CD4-positive, alpha-beta T cell treated with Interleukin-6 at 100 ng/mL for 8 hours (primary cell): ENCODE results near the gene LASP1.
"Not testable (repeated sequence)": the region's sequence is repeated elsewhere in the genome, so short reads cannot be mapped to it uniquely, and the experiment has no call there.

Experiments used
- DNase-seq: peaks from one replicate; pipeline ENCODE4 v3.0.0-alpha.2; 2020; ENCODE audit warnings: mixed read lengths, low spot score

The LASP1 gene

DNA sequence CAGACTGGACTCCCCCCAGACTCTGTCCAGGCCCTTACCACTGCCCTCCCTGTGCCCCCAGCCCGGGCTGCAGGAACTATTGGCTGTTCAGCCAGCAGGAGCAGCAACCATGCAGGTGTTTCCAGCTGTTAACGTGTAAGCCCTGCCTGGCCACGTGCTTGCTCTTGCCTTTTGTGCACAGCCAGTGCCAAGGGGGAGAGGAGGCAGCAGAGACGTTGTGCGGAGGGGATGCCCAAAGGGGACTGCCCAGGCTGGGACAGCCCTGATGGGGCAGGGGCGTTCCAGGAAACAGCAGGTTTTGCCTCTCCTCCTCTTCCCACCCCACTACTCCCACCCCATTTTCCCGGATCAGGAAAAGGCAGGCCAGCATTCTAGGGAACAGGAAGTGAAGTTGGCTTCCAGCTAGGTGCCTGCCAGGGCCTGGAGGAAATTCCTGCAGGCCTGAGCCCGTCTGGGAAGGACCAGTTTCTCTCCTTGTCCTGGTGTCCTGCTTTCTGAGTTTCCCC lies 38.9 kb downstream of the LASP1 start:
- no peak for DNase-seq

DNA sequence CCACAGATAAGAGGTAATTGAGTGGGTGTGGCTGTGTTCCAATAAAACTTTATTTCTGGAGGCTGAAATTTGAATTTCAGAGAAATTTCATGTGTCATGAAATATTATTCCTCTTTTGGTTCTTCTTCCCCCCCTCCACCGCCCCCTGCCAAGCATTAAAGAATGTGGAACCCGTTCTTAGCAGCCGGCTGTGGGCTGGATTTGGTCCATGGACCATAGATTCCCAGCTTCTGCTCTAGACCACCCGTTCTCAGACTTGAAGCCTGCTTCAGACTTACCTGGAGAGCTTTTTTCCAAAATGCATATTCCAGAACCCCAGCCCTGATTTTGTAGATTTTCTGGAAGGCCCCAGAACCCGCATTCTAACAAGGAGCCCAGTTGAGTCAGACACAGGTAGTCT lies 40.5 kb downstream of the LASP1 start:
- DNase-seq = no peak

DNA sequence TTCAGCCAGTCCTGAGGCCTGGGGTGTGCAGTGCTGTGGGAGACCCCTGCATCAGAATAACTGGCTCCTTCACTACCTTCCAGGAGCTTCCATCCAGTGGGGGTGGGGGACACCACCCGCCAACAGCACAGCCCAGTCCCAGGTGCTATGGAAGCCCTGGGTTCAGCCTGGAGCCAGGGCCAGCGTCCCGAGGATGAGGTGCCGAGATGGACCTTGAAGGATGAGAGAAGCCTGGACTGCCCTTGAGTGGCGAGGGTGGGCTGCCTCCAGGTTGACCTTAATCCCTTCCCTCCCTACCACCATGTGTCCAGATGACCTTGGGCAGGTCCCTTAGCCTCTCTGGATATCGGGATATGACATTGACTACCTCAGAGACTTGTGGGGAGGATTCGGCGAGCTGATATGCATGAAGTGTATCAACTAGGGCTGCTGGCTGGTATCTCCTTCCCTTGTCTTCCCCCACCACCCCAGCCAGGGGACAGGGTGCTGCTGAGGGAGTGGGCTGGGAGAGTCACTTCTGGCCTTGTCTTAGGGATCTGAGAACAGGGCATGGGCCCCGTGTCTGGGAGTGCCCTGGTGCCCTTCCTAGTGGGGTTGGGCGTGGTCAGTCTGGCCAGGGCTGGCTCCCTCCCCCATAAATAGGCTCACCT lies 41.3 kb downstream of the LASP1 start:
- DNase-seq = no peak

DNA sequence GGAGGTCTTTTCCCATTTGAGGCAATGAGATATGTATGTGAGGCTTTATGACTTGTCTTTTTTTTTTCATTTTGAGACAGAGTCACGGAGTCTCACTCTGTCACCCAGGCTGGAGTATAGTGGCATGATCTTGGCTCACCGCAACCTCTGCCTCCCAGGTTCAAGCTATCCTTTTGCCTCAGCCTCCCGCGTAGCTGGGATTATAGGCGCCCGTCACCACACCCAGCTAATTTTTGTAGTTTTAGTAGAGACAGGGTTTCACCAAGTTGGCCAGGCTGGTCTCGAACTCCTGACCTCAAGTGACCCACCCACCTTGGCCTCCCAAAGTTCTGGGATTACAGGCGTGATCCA lies 41.8 kb downstream of the LASP1 start:
- not testable (repeated sequence) for DNase-seq

DNA sequence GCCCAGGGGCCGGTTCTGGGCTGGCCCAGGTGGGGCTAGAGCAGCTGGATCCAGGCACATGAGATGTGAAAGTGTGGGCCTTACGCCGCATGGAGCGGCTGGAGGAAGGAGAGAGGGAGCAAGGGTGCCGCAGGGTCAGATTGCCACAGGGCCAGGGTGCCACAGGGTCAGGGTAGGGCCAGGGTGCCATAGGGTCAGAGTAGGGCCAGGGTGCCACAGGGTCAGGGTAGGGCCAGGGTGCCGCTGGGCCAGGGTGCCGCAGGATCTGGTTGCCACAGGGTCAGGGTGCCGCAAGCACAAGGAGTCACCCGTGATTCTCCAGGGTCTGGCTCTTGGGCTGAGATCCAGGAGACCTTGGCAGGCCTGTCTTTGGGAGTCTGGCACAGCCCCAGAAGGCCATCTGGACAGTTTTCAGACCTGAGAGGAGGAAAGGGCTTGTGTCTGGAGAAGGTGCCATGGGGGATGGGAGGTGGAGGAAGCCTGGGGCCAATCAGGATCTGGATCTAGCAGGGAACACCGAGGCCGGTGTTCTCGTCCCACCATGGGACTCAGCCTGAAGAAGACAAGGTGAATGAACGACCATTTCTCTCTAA lies 42.5 kb downstream of the LASP1 start:
- DNase-seq = no peak

DNA sequence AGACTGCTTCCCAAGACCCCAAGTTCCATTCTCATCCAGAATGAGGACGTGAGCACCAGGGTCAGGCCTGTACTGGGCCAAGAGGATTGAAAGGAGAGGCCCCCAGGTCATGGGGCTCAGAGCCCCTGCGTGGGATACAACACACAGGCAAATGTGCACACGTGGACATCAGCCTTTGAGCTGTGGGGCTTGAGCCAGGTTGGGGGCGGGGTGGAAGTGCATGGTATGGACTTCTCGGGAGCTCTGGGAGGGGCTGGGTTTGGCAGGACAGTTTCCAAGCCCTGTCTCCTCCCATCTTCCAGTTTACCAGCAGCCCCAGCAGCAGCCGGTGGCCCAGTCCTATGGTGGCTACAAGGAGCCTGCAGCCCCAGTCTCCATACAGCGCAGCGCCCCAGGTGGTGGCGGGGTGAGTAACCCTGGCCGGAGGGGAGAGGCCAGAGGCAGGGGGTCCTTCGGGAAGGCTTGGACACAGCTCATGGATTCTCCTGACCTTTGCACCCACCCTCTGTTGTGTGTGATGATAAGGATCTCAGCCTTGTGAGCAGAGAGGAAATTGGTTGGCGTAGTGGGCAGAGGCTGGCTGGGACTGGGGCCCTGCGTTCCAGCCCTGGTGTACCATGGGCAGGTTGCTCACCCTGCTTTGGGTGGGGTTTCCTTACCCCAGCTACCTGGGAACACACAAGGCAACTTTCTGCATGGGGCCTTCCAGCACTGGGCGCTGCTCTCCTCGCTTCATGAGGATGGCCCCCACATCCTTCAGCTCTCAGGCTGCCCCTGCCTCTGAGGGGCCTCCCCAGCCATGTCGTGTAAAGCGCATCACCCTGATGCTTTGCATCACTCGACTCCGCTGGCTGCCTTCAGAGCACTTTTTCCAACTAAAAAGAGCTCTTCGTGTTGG lies 45.1 kb downstream of the LASP1 start:
- no peak for DNase-seq

DNA sequence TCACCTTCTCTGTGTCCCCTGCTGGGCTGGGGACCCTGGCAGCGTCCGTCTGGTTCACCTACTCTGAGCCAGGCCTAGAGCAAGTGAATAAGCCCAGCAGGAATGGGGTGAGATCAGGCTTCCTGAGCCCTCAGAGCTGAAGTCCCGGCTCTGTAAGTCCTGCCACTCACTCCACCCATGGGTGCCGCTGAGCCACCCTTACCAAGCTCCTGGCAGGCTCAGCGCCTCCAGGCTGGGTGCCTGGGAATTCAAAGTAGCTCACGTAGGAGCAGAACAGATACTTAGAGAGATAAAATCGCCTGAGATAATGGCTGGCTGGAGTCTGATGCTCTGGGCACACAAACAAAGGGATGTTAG lies 45.8 kb downstream of the LASP1 start:
- DNase-seq = no peak

DNA sequence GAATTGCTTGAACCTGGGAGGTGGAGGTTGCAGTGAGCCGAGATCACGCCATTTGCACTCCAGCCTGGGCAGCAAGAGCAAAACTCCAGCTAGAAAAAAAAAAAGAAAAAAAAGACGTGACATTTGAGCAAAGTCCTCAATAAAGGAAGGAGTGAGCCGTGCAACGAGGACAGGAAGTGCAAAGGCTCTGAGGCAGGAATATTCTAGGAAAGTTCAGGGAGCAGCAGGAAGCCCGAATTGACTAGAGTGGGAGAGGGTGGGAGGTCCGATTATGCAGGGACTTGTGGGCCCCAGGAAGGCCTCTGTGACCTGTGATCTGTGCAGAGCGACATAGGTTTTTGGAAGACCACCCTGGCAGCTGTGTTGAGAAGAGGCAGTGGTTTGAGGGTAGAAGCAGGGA lies 46.9 kb downstream of the LASP1 start:
- no peak for DNase-seq

DNA sequence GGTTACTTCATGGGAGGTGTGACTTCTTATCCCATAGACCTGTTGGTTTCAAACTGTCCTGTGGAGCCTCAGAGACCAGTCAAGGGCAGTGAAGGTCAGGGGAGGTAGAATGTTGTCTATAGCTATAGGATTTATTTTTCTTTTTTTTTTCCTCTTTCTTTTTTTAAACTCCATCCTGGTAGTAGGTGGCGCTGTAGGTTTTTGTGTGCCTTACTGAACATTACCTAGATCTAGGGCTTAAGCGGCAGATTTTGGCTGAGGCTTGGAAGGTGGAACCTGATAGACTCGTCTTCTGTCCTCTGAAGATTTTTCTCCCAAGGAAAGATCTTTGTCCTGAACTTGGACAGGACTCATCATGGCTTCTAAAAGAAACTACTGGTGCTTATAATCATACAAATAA lies 47.4 kb downstream of the LASP1 start:
- no peak for DNase-seq

DNA sequence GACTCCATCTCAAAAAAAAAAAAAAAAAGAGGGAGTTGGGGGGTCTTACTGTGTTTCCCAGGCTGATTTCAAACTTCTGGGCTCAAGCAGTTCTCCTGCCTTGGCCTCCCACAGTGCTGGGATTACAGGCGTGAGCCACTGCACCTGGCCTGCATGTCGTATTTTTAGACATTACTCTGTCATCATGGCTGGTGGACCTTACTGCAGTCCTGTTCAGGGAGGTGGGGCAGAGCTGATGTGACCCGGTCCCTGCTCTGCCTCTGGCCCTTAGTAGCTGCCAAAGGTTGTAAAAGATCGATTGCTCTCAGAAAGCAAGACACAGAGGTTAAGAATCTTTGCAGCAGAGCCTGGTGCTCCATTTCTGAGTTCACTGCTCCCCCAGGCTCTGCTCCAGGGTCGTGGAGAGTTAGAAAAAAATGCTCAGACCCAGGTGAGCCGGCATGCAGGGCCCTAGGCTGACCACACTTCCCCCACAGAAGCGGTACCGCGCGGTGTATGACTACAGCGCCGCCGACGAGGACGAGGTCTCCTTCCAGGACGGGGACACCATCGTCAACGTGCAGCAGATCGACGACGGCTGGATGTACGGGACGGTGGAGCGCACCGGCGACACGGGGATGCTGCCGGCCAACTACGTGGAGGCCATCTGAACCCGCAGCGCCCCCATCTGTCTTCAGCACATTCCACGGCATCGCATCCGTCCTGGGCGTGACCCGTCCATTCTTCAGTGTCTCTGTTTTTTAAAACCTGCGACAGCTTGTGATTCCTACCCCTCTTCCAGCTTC lies 48.5 kb downstream of the LASP1 start:
- no peak for DNase-seq

DNA sequence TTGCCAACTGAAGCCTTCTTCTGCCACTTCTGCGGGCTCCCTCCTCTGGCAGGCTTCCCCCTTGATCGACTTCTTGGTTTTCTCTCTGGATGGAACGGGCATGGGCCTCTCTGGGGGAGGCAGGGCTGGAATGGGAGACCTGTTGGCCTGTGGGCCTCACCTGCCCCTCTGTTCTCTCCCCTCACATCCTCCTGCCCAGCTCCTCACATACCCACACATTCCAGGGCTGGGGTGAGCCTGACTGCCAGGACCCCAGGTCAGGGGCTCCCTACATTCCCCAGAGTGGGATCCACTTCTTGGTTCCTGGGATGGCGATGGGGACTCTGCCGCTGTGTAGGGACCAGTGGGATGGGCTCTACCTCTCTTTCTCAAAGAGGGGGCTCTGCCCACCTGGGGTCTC lies 49.1 kb downstream of the LASP1 start:
- DNase-seq = no peak

DNA sequence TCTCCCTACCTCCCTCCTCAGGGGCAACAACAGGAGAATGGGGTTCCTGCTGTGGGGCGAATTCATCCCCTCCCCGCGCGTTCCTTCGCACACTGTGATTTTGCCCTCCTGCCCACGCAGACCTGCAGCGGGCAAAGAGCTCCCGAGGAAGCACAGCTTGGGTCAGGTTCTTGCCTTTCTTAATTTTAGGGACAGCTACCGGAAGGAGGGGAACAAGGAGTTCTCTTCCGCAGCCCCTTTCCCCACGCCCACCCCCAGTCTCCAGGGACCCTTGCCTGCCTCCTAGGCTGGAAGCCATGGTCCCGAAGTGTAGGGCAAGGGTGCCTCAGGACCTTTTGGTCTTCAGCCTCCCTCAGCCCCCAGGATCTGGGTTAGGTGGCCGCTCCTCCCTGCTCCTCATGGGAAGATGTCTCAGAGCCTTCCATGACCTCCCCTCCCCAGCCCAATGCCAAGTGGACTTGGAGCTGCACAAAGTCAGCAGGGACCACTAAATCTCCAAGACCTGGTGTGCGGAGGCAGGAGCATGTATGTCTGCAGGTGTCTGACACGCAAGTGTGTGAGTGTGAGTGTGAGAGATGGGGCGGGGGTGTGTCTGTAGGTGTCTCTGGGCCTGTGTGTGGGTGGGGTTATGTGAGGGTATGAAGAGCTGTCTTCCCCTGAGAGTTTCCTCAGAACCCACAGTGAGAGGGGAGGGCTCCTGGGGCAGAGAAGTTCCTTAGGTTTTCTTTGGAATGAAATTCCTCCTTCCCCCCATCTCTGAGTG lies 49.6 kb downstream of the LASP1 start:
- no peak for DNase-seq

DNA sequence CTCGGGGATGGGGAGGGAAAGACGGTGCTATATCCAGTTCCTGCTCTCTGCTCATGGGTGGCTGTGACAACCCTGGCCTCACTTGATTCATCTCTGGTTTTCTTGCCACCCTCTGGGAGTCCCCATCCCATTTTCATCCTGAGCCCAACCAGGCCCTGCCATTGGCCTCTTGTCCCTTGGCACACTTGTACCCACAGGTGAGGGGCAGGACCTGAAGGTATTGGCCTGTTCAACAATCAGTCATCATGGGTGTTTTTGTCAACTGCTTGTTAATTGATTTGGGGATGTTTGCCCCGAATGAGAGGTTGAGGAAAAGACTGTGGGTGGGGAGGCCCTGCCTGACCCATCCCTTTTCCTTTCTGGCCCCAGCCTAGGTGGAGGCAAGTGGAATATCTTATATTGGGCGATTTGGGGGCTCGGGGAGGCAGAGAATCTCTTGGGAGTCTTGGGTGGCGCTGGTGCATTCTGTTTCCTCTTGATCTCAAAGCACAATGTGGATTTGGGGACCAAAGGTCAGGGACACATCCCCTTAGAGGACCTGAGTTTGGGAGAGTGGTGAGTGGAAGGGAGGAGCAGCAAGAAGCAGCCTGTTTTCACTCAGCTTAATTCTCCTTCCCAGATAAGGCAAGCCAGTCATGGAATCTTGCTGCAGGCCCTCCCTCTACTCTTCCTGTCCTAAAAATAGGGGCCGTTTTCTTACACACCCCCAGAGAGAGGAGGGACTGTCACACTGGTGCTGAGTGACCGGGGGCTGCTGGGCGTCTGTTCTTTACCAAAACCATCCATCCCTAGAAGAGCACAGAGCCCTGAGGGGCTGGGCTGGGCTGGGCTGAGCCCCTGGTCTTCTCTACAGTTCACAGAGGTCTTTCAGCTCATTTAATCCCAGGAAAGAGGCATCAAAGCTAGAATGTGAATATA lies 50.8 kb downstream of the LASP1 start:
- no peak for DNase-seq

DNA sequence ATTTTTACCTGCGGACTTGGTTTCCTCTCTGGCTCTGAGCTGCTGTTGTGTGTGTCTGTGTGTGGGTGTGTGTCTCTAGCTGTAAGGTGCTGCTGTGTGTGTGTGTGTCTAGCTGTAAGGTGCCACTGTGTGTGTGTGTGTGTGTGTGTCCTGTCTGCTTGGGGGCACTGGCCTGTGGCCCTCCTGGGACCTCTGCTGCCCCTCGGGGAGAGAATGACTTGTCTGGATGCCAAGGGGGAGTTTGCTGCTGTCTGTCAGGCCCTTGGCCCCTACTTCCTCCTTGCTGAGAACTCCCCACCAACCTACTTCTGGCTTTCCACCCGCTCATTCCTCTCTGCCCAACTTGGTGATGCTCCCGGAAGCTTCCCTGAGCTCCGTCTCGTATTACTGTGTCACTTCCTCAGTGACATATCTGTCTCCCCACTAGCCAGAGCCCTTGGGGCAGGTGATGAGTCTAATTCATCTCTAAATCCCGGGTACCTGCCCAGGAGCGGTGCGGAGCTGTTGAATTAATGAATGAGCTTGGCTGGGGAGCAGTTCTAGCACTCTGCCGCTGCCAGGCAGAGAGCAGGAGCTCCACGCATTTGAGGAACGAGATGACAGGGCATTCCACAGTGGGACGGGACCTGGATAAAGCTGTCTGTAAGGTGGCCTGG lies 52.0 kb downstream of the LASP1 start:
- no peak for DNase-seq

DNA sequence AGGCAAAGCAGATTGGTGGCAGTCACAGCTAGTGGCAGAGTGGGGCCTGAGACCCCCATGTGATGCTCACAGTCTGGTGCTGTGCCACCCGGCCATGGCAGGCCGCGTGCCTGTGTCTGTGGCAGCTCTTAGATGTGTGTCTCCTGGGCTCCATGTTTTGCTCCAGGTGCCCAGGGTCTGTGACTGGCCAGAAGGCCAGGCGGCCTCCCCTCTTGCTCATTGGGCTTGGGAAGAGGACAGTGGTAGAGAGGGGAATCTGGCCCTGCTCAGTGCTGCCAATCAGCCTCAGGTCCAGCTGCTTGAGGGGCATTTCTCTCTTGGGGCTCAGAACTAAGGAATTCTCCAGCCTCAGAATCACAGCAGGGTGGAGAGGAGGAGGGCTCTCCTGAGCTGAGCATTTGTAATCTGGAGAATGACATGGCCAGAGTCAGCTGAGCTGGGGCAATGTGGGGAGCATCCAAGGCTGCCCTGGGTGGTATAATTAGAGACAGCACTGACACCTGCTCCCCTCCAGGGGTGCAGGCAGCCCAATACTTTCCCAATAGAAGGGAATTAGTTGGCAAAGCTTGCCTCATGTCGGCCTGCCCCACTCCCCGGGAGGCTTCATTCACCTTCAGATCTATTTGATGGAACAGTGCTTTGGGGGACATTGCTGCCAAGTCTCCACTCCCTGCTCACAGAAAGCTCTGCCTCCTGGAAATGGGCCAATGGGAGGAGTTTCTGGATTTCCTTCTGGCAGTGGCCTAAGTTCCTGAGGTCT lies 52.9 kb downstream of the LASP1 start:
- DNase-seq = no peak

DNA sequence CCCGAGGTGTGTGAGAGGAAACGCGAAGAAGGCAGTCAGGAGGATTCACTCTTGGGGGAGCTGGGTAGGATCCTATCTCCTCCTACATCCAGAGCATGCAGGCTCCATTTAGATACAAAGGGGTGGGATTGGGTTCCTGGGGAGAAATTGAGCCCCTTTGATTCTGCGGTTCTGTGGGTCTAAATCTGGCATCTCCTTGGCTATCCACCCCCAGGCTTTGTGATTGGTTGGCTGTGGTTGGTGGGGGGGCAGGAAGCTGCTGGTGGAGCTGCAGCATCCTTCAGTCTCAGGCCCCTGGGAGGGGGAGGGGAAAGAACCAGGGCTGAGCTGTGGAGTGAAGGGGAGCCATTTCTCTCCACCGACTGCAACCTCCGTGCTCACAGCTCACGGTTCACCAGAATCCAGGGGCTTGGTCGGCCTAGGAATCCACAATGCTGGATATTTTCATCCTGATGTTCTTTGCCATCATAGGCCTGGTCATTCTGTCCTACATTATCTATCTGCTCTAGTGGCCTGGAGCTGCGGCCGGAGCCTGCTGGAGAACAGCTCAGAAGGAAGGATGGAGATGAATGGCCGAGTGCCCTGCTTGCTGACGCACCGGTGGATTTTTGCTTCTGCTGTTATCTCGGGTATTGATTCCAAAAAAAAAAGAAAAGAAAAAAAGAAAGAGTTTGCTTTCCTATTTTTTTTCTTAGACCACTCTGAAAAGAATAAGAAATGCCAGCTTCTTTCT lies 55.6 kb downstream of the LASP1 start, which contains the start of gene LASP1NB:
TSS of gene LASP1NB (plus strand) at position 352 of the 733 bp plus-strand sequence.
- peak; percentile 56 for DNase-seq

DNA sequence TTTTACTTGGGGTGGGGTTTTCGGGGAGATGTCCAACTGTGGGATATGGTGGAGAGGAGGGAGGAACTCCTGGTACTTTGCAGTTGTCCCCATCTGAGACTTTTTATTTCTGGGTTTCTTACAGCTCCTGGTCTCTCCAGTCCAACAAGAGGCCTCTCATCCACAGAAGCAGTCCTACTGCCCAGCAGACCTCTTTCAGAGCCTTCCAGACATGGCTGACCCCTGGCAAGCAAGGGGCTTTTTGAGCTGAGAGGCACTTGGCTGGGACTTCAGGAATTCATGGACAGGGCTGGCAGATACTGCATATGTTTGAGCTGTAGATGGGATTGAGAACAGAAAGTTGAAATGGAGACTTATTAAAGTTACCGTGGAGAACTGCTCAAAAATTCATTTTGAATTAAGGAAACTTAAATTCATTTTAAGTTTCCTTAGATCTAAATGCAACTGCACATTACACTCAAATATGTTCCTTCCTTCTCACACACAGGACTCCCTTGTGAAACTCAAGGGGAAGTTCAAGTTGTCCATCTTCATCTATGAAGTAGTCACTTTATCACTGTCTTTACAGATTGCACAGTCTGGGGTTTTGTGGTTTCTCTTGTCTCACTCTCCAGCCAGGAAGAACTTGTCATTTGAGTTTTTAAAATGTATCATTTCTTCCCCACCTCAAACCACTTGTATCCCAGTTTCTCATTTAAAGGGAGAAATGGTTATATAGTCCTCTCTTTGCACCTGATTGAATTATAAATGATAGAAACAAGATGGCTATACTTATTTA lies 56.6 kb downstream of the LASP1 start:
- no peak for DNase-seq

DNA sequence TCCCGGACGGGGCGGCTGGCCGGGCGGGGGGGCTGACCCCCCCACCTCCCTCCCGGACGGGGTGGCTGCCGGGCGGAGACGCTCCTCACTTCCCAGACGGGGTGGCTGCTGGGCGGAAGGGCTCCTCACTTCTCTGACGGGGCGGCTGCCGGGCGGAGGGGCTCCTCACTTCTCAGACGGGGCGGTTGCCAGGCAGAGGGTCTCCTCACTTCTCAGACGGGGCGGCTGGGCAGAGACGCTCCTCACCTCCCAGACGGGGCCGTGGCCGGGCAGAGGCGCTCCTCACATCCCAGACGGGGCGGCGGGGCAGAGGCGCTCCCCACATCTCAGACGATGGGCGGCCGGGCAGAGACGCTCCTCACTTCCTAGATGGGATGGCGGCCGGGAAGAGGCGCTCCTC lies 60.9 kb downstream of the LASP1 start:
- DNase-seq = not testable (repeated sequence)
